Measurements from ENCODE around the gene AOPEP.

DNA sequence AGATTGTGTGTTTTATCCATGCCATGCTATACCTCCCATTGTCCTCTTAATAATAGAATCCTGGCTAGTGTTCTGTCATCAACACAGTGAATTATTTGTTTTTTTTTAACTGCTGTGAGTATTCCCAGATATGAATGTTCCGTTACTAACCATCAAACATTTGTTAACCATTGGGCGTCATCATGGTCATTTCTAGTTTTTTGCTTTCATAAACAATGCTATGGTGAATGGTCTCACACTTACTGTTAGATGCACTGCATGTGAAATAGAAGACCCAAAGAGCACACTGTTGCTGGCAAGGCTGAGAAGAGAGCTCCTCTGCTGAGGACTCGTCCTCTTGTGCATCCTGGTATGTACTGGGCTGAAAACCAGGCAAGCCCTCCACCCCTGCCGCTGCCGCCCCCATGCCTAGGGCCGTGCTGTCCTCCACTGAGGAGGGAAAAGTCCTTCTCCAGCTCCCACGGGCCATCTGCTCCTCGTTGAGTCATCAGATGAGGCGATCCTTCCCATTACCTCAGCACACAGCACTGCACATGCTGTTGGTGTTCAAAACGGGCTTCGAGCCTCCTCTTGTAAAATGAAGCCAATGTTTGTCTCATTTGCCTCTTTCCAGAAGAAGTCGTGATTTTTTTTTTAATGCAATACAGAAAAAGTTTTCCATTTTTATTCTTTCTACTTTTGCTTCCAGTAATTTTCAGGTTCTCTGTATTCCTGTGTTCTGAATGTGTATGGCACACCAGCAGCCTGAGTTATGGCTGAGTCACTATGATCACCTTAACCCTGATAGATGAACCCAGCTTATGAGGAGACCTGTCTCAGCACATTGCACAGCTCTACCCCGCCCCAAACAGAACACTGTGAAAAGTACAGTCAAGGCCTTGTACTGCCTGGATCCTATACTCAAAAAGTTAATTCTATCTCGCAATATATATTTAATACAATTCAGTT lies 219.0 kb downstream of the AOPEP start:
- TF ChIP-seq, protein P1, sequence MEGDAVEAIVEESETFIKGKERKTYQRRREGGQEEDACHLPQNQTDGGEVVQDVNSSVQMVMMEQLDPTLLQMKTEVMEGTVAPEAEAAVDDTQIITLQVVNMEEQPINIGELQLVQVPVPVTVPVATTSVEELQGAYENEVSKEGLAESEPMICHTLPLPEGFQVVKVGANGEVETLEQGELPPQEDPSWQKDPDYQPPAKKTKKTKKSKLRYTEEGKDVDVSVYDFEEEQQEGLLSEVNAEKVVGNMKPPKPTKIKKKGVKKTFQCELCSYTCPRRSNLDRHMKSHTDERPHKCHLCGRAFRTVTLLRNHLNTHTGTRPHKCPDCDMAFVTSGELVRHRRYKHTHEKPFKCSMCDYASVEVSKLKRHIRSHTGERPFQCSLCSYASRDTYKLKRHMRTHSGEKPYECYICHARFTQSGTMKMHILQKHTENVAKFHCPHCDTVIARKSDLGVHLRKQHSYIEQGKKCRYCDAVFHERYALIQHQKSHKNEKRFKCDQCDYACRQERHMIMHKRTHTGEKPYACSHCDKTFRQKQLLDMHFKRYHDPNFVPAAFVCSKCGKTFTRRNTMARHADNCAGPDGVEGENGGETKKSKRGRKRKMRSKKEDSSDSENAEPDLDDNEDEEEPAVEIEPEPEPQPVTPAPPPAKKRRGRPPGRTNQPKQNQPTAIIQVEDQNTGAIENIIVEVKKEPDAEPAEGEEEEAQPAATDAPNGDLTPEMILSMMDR (IDR thresholded peaks at IDR 0.05; ENCODE audit: low read length) = no peak
- no peak for TF ChIP-seq EZH2 (IDR thresholded peaks at IDR 0.05; ENCODE audit: borderline replicate concordance, low read length)

Data from OCI-LY1 (cell line).